Duodenal mucosa (tissue), 2 donors: ENCODE measurements around the gene TLE4.

Source experiments
- H3K27ac ChIP-seq: one replicate; pipeline ENCODE4 v1.7.0; 2013; ENCODE audit warnings: low read depth, low read length
- H3K27me3 ChIP-seq, 2 donors: one replicate each; pipeline ENCODE4 v1.7.0; 2013; ENCODE audit warnings: low read length in 2 of 2, control low read depth in 1 of 2; ENCODE audit not compliant: insufficient read depth in 2 of 2, control insufficient read depth in 1 of 2
- H3K36me3 ChIP-seq, 2 donors: one replicate each; pipeline ENCODE4 v1.7.0; 2013; ENCODE audit warnings: low read length in 2 of 2, control low read depth in 1 of 2; ENCODE audit not compliant: insufficient read depth in 2 of 2, control insufficient read depth in 1 of 2
- H3K4me1 ChIP-seq, 2 donors: one replicate each; pipeline ENCODE4 v1.7.0; 2013; ENCODE audit warnings: low read length in 2 of 2, control low read depth in 1 of 2; ENCODE audit not compliant: insufficient read depth in 2 of 2, control insufficient read depth in 1 of 2
- H3K4me3 ChIP-seq, 2 donors: one replicate each; pipeline ENCODE4 v1.7.0; 2013; ENCODE audit warnings: low read length in 2 of 2, low read depth in 1 of 2
- H3K9ac ChIP-seq, 2 donors: one replicate each; pipeline ENCODE4 v1.7.0; 2013; ENCODE audit warnings: low read length in 2 of 2, low read depth in 1 of 2
- H3K9me3 ChIP-seq, 2 donors: one replicate each; pipeline ENCODE4 v1.7.0; 2013; ENCODE audit warnings: low read length in 2 of 2, control low read depth in 1 of 2; ENCODE audit not compliant: control insufficient read depth in 1 of 2

Gene TLE4

DNA sequence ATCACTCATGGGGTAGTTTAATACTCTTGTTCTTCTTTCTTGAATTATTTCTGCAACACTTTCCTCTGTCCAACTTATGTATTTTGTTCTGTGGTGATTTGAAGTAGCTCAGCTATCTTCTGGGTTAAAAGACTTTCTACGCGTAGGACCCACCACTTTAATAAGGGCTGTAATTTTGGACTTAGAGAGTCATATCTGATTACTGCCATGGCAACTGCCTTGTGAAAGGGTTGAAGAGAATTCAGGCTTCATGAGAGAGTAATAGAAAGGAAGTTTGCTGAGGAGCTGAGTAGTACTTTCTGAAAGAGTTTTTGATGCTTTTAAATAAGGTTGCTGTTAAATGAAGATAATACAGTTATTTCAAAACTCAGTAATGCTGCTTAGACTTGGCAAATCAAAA, 89.5 kb downstream of the TLE4 start:
- Histone ChIP-seq H3K9ac (no peak overlapping the region), H3K36me3 (peaks cover 0 to 6% of the 10 kb centered on the region in 2 donors), H3K27ac (no peak overlapping the region), H3K4me1 (no peaks in the 10 kb centered on the region), H3K27me3 (no peaks in the 10 kb centered on the region), H3K9me3 (no peaks in the 10 kb centered on the region), H3K4me3 (no peak overlapping the region)

DNA sequence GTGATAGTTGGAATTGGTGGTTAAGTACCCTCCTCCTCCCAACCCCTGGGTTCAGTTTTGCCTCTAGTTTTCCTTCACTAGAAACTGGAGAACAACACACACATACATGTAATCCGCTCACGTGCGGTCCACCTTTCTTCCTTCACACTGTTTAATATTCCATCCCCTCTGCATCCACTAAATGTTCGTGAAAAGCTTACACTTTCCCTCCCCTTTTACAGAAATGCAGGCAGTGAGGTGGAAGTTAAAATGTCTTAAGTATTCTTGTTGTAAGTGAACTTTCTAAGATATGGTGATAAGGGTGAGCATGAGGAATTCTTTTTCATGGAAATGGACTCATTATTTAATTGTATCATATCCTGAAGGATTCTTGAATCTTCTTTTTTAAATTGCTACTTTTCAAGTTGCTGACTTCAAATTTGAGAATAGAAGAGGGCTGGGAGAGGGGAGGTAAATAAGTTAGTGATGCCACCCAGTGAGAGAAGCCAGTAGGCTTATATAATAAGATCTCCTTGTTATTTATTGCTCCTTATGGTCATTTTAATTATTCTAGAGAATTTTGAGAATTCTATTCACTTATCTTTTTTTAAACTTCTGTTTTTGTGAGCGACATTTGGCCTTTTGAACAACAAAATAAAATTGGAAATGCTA, 90.2 kb downstream of the TLE4 start:
- no peak overlapping the region for H3K27ac ChIP-seq

DNA sequence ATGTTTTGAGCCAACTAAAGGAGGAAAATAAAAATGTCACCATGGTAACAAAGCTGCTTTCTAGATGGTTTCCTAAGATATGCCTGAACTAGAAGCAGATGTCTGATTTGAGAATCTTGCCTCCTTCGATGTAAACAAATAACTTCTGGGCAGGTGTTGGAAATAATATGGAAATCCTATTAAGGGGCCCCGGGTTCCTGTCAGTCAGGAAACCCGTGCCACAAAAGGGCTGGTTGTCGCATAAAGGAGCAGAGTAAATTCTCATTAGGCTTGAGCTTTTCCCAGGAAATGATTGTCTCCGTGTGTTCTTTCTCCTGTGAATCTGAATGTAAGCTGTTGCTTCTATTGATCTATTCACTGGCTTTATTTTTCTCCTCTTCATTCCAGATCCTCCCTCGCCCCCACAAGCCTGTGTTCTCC, 90.8 kb downstream of the TLE4 start:
- Histone ChIP-seq H3K27ac (no peak overlapping the region), H3K4me3 (no peak overlapping the region), H3K27me3 (no peaks in the 10 kb centered on the region), H3K9ac (no peak overlapping the region), H3K36me3 (no peaks in the 10 kb centered on the region), H3K4me1 (no peaks in the 10 kb centered on the region), H3K9me3 (no peaks in the 10 kb centered on the region)

More for the DNA sequence above, 90.2 kb downstream of the TLE4 start:
- no peak overlapping the region for H3K9ac ChIP-seq
- no peaks in the 10 kb centered on the region for H3K9me3 ChIP-seq
- H3K4me3 ChIP-seq, result no peak overlapping the region
- peaks cover 0 to 4% of the 10 kb centered on the region in 2 donors for H3K36me3 ChIP-seq
- H3K4me1 ChIP-seq, result no peaks in the 10 kb centered on the region
- no peaks in the 10 kb centered on the region for H3K27me3 ChIP-seq

DNA sequence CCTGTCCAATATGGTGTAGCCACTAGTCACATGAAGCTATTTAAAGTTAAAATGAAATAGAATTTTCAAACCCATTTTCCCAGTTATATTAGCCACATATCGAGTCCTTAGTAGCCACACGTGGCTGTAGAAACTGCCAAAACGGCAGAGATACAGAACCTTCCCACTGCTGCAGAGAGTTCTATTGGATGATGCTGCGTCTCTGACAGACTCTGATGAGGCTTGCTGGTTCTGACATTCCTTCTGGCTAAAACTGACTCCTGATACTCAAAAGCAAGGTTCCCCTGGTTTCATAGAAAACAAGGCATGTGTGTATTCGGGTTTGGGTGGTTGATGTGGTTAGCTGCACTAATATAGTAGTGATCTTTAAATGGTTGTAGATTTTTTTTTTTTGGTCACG, 91.5 kb downstream of the TLE4 start:
- H3K36me3 ChIP-seq, result no peaks in the 10 kb centered on the region
- no peak overlapping the region for H3K4me3 ChIP-seq
- H3K9me3 ChIP-seq, result no peaks in the 10 kb centered on the region
- no peak overlapping the region for H3K9ac ChIP-seq
- H3K4me1 ChIP-seq, result no peaks in the 10 kb centered on the region
- no peak overlapping the region for H3K27ac ChIP-seq
- no peaks in the 10 kb centered on the region for H3K27me3 ChIP-seq

DNA sequence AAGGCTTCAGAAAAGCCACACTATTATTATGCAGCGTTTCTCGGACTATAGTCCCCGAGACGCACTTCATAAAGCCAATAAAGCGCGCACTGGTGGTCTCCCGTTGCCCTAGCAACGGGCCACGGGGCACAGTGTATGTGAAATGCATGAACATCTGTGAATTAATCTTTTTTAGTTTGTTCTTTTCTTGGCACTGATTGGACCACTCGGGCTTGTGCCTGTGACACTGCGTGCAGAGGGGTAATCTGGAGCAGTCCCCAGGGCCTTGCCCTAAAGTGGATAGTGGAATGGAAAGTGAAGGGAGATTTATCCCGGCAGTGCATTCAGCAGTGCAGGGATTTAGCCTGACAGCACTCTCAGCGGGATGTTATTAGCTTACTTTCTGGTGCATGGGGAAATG, 92.1 kb downstream of the TLE4 start:
- Histone ChIP-seq H3K27ac (no peak overlapping the region), H3K36me3 (no peaks in the 10 kb centered on the region), H3K9ac (no peak overlapping the region), H3K4me1 (no peaks in the 10 kb centered on the region), H3K4me3 (no peak overlapping the region), H3K27me3 (no peaks in the 10 kb centered on the region), H3K9me3 (no peaks in the 10 kb centered on the region)

DNA sequence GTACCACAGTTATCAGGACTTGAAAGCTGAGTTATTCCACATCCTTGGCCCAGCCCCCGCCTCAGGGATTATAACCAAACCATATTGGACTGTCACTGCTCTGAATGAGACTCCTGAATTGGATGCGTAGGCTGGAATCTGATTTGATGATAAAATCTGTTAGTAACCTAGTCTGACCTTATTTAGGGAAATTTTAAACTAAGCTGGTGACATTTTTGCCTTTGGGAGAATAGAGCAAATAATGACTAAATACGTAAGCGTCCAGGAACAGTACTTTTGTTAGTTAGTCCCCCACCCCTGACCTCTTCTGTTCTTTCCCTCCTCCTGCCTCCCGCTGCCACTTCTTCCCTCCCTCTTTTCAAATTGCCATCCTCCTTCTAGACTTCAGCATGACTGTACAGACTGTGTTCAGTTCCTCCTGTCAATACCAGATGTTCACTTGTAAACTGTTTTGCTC, 92.6 kb downstream of the TLE4 start:
- Histone ChIP-seq H3K27me3 (no peaks in the 10 kb centered on the region), H3K4me3 (no peak overlapping the region), H3K4me1 (no peaks in the 10 kb centered on the region), H3K9ac (no peak overlapping the region), H3K36me3 (no peaks in the 10 kb centered on the region), H3K27ac (no peak overlapping the region), H3K9me3 (no peaks in the 10 kb centered on the region)

DNA sequence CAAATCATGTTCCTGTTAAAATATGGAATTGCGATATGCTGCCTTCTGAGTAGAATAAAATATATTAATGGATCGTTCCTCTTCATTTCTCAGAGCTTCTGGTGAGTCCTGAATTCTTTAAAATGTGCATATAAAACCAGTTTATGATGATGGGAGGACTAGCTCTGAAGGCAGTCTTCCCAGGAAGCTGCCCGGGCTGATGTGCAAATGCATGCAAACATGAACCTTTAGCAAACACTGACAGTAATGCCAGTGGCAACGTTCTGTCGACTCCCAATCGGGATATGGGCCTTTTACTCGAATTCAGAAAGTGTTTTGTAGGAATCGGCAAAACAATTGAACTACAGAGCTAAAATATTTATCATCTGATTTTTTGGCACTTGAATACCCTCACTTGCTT, 93.6 kb downstream of the TLE4 start:
- no peak overlapping the region for H3K4me3 ChIP-seq
- no peaks in the 10 kb centered on the region for H3K36me3 ChIP-seq
- no peaks in the 10 kb centered on the region for H3K9me3 ChIP-seq
- H3K4me1 ChIP-seq, result peaks cover 0 to under 1% of the 10 kb centered on the region in 2 donors
- no peak overlapping the region for H3K27ac ChIP-seq
- H3K9ac ChIP-seq, result no peak overlapping the region
- no peaks in the 10 kb centered on the region for H3K27me3 ChIP-seq

DNA sequence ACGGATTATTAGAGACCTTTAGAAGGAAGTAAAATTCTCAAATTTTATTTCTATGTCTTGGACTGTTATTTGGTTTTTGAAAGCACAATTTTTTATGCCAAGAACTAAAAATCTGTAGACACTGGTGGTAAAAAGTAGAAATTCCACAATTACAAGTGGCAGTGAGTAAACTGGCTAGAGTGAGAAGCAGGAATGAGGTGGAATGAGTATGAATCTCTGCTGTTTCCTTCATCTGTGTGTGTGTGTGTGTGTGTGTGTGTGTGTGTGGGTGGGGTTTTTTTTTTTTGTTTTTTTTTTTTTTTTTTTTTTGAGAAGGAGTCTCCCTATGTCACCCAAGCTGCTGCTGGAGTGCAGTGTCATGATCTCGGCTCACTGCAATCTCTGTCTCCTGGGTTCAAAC, 94.2 kb downstream of the TLE4 start:
- Histone ChIP-seq H3K9ac (no peak overlapping the region), H3K27me3 (no peaks in the 10 kb centered on the region), H3K9me3 (no peaks in the 10 kb centered on the region), H3K36me3 (no peaks in the 10 kb centered on the region), H3K4me3 (no peak overlapping the region), H3K27ac (no peak overlapping the region), H3K4me1 (peaks cover 0 to 6% of the 10 kb centered on the region in 2 donors)

DNA sequence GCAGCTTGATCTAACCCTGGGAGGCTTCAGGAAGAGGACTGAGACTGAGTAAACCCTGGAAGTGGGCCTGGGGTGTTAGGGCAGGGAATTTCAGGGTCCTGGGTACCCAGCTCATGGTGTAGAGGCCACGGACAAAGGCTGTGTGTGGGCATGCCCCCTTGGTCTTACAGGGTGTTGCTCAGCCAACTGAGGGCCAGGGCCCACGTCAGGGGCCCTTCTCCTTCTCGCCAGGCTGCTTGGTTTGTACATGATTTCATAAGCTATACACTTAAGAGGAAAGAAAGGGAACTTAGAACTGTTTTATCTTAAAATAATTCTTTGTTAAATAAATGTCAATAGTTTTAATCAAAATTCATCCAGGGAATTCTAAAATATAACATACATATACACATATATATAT, 95.4 kb downstream of the TLE4 start:
- Histone ChIP-seq H3K4me3 (no peak overlapping the region), H3K9ac (no peak overlapping the region), H3K9me3 (no peaks in the 10 kb centered on the region), H3K36me3 (no peaks in the 10 kb centered on the region), H3K27me3 (no peaks in the 10 kb centered on the region), H3K27ac (no peak overlapping the region), H3K4me1 (peaks cover 0 to 13% of the 10 kb centered on the region in 2 donors)

DNA sequence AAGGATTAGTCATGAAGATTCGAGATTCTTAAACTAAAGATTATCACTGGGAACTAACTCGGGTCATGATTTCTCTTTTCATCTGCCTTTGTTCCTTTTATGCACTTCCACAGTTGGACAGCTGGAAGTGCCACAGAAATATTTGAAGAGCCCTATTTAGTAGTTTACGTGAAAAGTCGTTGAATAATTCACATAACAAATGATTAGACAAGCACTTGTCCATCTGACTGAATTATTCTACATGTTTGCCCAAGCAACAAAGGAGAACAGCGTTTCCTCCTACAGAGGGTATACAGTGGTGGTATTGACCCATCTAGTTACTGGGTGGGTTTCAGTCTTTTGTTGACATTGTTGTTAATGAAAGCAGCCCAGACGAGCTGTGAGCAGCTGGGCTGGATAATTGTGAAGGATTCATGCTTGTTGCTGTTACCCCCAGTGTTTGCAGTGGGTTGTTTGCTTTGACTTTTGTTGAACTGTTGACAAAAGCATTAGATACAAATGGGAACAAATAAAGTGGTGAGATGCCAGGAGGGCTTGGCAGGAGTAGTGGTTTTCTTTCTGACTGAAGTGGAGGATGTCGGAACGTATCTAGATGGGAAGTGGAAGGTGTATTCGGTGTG, 96.2 kb downstream of the TLE4 start:
- Histone ChIP-seq H3K9me3 (no peaks in the 10 kb centered on the region), H3K27me3 (no peaks in the 10 kb centered on the region), H3K9ac (no peak overlapping the region), H3K27ac (no peak overlapping the region), H3K4me1 (peaks cover 0 to 13% of the 10 kb centered on the region in 2 donors), H3K4me3 (no peak overlapping the region), H3K36me3 (no peaks in the 10 kb centered on the region)
